Ureter (tissue), 1 donor: ENCODE measurements around the gene KCNG3. TPM values are rescaled to one million over a fixed set of nuclear protein-coding genes. Genes with fewer than 3 reads are reported as not detected.

Experiments
- DNase-seq: peaks from one replicate; pipeline ENCODE4 v3.0.0-alpha.2; 2020; ENCODE audit warnings: low spot score
- total RNA-seq: library from RNA; stranded (reverse); gene quantifications from one replicate; pipeline ENCODE4 v1.2.4, GENCODE V29; 2023
- donor health status: DM: yes; HTN: yes; CAD: no.

The KCNG3 gene
- not detected for total RNA-seq

GRCh38 chr2:42493468-42494354 lies at the start of gene KCNG3:
Gene KCNG3, minus strand, starts transcription at chr2:42493982. Its CDS starts 481 bp downstream, at chr2:42493501.
- DNase-seq: no peak

DNA sequence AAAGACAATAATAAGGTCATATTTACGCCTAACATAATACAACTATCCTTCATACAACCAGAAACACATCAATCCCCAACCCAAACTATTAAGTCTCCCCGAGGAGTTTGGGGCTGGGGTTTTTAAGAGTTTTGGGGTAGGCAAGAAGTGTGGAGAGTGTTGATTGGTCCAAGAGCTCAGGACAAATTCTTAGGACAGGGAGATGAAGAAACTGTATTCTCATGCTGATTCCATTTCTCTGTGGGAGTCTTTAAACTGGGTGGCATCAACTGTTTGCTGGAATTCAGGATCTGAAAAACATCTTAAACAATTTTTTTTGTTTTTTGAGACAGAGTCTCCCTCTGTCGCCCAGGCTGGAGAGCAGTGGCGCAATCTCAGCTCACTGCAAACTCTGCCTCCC lies 49.1 kb upstream of the KCNG3 start:
- no peak for DNase-seq

- no peak for DNase-seq
These were observed 43.7 kb upstream of the KCNG3 start for GRCh38 chr2:42537493-42537892.

GRCh38 chr2:42532397-42532796 lies 38.6 kb upstream of the KCNG3 start:
- no peak for DNase-seq

- DNase-seq: no peak
These were observed 29.6 kb upstream of the KCNG3 start for GRCh38 chr2:42523341-42523740.

DNA sequence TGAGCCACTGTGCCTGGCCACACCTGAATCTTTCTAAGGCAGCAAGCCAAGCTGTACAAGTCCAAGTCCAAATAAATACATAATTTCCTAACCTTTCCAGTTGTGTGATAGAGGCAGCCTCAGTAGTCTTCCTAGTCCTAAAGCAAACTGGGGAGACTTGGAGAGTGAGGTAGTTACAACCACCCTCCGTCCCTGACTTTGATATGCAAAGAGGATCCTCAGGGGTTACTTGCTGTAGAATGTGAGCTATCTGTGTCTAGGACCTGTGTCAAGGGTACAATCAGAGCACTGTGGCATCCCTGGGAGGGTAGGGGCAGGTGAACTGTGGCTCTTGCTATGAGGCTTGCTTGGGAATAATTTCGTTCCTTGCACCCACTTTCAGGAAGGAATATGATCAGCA lies 28.3 kb upstream of the KCNG3 start:
- no peak for DNase-seq

DNA sequence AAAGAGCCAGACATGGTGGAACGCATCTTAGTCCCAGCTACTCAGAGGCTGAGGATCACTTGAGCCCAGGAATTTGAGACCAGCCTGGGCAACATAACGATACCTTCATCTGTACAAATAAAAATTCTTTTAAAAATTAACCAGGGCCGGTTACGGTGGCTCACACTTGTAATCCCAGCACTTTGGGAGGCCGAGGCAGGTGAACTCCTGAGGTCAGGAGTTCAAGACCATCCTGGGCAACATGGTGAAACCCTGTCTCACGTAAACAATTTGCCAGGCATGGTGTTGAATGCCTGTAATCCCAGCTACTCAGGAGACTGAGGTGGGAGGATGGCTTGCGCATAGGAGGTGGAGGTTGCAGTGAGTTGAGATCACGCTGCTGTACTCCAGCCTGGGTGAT lies 25.8 kb upstream of the KCNG3 start:
- no peak for DNase-seq

DNA sequence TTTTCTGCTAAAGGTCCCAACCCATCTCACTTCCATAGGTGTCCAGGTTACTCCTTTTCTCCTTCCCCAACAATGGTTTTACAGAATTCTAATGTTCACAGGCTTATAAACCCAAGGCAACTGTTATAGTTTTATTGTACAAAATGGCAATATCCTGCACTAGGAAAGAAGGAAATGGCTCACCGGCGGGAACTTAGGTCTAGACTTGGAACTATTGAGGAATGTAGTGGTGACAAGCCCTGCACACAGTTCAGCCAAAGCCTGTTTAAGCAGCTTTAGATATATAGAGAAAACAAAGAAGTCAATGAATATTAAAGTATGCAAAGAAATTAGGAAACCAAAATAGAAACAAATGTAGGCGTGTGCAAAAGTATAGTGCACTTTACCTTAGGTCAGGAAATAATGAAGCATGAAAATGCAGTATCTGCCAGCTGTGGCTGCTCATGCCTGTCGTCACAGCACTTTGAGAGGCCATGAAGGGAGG lies 22.7 kb upstream of the KCNG3 start:
- no peak for DNase-seq

DNA sequence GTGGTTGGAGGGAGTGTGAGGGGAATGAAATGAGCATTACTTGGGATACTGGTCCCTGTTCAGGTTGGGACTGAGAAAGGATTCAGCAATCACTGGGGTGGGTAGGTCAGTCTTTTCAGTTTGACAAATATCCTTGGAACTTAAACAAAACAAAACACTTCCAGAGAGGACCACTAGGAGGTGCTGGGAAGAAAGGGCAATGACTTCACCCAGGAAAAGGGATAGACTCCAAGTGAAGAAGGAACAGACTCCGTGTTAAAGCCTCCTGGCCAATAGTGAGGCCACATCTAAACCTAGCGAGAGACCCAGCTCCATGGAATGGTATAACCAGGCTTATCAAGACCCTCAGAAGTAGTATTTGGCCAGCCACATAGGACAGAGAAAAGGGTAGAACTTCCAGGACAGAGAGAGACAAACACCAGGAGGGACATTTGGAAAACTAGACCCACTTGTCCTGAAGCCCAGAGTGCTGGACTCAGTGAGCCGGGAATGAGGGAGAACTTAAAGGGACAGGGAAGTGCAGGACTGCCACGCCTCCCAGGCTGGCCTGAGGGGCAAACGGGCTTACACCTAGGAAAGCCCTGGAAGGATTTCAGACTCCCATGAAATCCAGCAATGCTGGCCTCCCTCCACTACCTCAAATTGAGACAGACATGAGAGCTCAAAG lies 19.6 kb upstream of the KCNG3 start:
- no peak for DNase-seq

- no peak for DNase-seq
These were observed 16.9 kb upstream of the KCNG3 start for GRCh38 chr2:42510608-42511243.

- DNase-seq: no peak
These were observed 16.4 kb upstream of the KCNG3 start for GRCh38 chr2:42510191-42510590.

DNA sequence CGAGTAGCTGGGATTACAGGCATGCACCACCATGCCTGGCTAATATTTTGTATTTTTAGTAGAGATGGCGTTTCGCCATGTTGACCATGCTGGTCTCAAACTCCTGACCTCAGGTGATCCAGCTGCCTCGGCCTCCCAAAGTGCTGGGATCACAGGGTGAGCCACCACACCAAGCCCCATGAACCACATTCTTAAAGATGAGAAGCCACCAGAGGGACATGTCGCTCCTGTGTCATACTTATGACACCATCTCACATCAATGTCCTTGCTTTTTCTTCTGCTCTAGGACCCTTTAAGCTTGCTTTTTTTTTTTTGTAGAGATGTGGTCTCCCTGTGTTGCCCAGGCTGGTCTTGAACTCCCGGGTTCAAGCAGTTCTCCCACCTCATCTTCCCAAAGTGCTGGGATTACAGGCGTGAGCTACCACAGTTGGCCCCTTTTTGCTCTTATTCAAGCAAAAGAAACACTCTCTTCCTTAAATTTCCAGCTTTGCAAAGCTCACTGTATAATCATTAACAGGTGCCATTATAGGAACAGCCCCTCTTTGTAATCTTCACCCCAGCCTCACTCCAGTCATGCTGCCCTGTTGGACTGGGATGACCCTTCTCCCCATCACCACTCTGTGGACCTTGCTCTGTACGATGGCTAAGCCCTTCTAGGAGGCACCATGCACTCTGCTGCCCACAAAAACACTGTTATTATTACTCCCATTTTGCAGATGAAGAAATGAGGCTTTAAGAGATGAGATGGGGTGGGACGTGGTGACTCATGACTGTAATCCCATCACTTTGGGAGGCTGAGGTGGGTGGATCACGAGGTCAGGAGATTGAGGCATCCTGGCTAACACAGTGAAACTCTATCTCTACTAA lies 10.8 kb upstream of the KCNG3 start:
- no peak for DNase-seq

- DNase-seq: no peak
These were observed 9.5 kb upstream of the KCNG3 start for GRCh38 chr2:42503291-42503690.

- DNase-seq: no peak
These were observed 4.7 kb upstream of the KCNG3 start for GRCh38 chr2:42498497-42498896.

- DNase-seq: no peak
These were observed 1.8 kb upstream of the KCNG3 start for GRCh38 chr2:42495611-42496010.

GRCh38 chr2:42495234-42495581 lies 1.4 kb upstream of the KCNG3 start:
- DNase-seq: no peak

GRCh38 chr2:42494355-42495233 lies 812 bp upstream of the KCNG3 start:
- DNase-seq: peak; percentile 79

- DNase-seq: no peak
These were observed 903 bp downstream of the KCNG3 start for GRCh38 chr2:42492691-42493467.

GRCh38 chr2:42488297-42488696 lies 5.5 kb downstream of the KCNG3 start:
- no peak for DNase-seq
